RWPE2 (cell line): ENCODE measurements around the gene YEATS4.
A peak's percentile ranks its signal among the peaks of the same experiment; 100 is the strongest.
"Not testable (repeated sequence)": the region's sequence is repeated elsewhere in the genome, so short reads cannot be mapped to it uniquely, and the experiment has no call there.

ENCODE experiments used
- ATAC-seq: fragments of 200-7000 bp; cut with Tn5 transposase; 3 replicates; pipeline ENCODE4 v1.9.1; 2021; ENCODE audit warnings: low read depth
- DNase-seq: peaks from one replicate; pipeline ENCODE4 v3.0.0-alpha.2; 2020; ENCODE audit warnings: low spot score
- H3K27ac ChIP-seq: fragments of 450-650 bp; 2 replicates; pipeline ENCODE4 v1.5.1; 2017; ENCODE audit warnings: mild to moderate bottlenecking; ENCODE audit not compliant: poor library complexity, severe bottlenecking
- H3K27me3 ChIP-seq: fragments of 250-450 bp; sonication (Bioruptor Pico); 2 replicates; pipeline ENCODE4 v1.5.1; 2021; ENCODE audit warnings: mild to moderate bottlenecking, moderate library complexity; ENCODE audit not compliant: insufficient read depth, poor library complexity, severe bottlenecking
- H3K36me3 ChIP-seq: fragments of 250-450 bp; sonication (Bioruptor Pico); 2 replicates; pipeline ENCODE4 v1.5.1; 2020; ENCODE audit warnings: low read depth, mild to moderate bottlenecking, moderate library complexity
- H3K4me1 ChIP-seq: fragments of 250-450 bp; sonication (Bioruptor Pico); 2 replicates; pipeline ENCODE4 v1.5.1; 2021; ENCODE audit warnings: mild to moderate bottlenecking, moderate library complexity; ENCODE audit not compliant: insufficient read depth, poor library complexity, severe bottlenecking
- H3K4me3 ChIP-seq: fragments of 250-450 bp; sonication (Bioruptor Pico); 2 replicates; pipeline ENCODE4 v1.5.1; 2021; ENCODE audit warnings: mild to moderate bottlenecking, moderate library complexity; ENCODE audit not compliant: severe bottlenecking
- H3K9me3 ChIP-seq: fragments of 250-450 bp; sonication (Bioruptor Pico); 2 replicates; pipeline ENCODE4 v1.5.1; 2021; ENCODE audit warnings: mild to moderate bottlenecking, moderate library complexity; ENCODE audit not compliant: severe bottlenecking
- TF ChIP-seq, protein P1 (sequence below): fragments of 450-650 bp; IDR thresholded peaks from one replicate; pipeline ENCODE4 v1.5.1; 2017; ENCODE audit warnings: mild to moderate bottlenecking, moderate library complexity; ENCODE audit not compliant: poor library complexity, severe bottlenecking

Gene YEATS4

DNA sequence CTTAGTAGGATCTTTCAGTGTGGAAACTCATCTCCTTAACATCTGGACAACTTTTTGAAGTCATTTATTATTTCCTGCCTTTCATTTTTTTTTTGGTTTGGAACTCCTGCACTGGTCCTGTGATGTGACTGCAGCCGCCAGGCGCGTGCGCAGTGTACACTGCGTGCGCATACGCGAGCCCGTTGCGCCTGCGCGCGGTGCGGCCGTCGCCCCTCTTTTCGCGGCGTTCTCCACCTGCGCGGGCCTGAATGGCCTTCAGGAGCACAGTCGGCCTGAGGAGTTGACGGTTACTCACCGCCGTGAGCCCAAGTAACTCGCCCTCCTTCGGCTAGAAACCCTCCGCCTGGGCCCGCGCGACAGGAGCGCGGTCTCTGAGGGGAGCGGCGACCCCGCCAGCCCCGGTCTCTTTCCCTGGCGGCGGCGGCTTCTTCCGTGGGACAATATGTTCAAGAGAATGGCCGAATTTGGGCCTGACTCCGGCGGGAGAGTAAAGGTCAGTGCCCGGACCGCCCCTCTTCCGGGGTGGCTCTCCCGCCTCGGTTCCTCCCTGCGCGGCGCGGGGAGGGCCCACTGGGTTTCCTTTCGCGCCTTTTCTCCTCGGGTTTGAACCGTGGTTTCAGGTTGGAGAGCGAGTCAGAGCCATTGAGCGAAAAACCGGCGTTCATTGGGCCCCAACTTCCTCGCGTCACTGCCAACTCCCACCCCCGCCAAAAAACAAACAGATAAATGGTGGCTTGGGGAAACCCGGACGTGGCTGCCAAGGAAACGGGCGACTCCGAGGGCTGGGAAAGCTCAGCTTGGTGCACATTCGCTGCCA, at the start of gene YEATS4:
YEATS4 (plus strand) TSS at position 213 of the 817 bp plus-strand sequence; CDS start at position 443, 230 bp downstream.
- Histone ChIP-seq H3K9me3 (no peaks in the 10 kb centered on the region), H3K36me3 (peaks cover 35% of the 10 kb centered on the region), H3K4me3 (peak within 1 kb of the TSS; percentile 83), H3K27me3 (no peaks in the 10 kb centered on the region), H3K27ac (peak within 1 kb of the TSS; percentile 79), H3K4me1 (peaks cover 11% of the 10 kb centered on the region)
- DNase-seq (peak; percentile 78), ATAC-seq (peak; percentile 88)
- TF ChIP-seq, protein P1, sequence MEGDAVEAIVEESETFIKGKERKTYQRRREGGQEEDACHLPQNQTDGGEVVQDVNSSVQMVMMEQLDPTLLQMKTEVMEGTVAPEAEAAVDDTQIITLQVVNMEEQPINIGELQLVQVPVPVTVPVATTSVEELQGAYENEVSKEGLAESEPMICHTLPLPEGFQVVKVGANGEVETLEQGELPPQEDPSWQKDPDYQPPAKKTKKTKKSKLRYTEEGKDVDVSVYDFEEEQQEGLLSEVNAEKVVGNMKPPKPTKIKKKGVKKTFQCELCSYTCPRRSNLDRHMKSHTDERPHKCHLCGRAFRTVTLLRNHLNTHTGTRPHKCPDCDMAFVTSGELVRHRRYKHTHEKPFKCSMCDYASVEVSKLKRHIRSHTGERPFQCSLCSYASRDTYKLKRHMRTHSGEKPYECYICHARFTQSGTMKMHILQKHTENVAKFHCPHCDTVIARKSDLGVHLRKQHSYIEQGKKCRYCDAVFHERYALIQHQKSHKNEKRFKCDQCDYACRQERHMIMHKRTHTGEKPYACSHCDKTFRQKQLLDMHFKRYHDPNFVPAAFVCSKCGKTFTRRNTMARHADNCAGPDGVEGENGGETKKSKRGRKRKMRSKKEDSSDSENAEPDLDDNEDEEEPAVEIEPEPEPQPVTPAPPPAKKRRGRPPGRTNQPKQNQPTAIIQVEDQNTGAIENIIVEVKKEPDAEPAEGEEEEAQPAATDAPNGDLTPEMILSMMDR = no peak

DNA sequence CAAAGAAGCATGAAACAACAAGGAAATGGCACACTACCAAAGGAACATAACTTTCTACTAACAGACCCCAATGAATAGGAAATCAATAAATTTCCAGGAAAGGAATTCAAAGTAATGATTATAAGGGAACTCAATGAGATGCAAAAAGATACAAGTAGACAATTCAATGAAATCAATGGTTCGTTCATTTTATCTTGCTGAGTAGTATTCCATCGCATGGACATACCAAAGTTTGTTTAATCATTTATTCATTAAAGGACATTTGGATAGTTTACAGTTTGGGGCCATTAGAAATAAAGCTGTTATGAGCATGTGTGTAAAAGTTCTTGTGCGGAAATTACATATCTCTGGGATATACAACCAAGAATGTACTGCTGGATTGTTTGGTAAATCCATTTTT, 46.3 kb upstream of the YEATS4 start:
- Histone ChIP-seq H3K9me3 (peaks cover 2% of the 10 kb centered on the region), H3K4me1 (no peaks in the 10 kb centered on the region), H3K4me3 (no peak overlapping the region), H3K36me3 (no peaks in the 10 kb centered on the region), H3K27ac (no peak overlapping the region), H3K27me3 (no peaks in the 10 kb centered on the region)
- ATAC-seq = no peak
- TF ChIP-seq, protein P1 = no peak
- no peak for DNase-seq

DNA sequence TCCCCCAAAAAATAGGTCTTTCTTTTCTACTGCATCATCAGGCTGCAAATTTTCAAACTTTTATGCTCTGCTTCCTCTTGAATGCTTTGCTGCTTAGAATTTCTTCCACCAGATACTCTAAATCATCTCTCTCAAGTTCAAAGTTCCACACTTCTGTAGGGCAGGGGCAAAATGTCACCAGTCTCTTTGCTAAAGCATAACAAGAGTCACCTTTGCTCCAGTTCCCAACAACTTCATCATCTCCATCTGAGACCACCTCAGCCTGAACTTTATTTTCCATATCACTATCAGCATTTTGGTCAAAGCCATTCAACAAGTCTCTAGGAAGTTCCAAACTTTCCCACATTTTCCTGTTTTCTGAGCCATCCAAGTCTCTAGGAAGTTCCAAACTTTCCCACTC, 42.8 kb upstream of the YEATS4 start:
- ATAC-seq, H3K4me3 ChIP-seq, DNase-seq, H3K27me3 ChIP-seq, H3K36me3 ChIP-seq, H3K4me1 ChIP-seq, H3K27ac ChIP-seq, H3K9me3 ChIP-seq: not testable (repeated sequence)

GRCh38 chr12:69317233-69317632, 42.3 kb upstream of the YEATS4 start:
- H3K4me1 ChIP-seq, ATAC-seq, H3K4me3 ChIP-seq, H3K9me3 ChIP-seq, H3K36me3 ChIP-seq, DNase-seq, H3K27ac ChIP-seq, H3K27me3 ChIP-seq: not testable (repeated sequence)

- no peaks in the 10 kb centered on the region for H3K4me1 ChIP-seq
- TF ChIP-seq, protein P1 = no peak
- no peak for ATAC-seq
- H3K27me3 ChIP-seq = no peaks in the 10 kb centered on the region
- H3K9me3 ChIP-seq = peaks cover 2% of the 10 kb centered on the region
- DNase-seq = no peak
- no peaks in the 10 kb centered on the region for H3K36me3 ChIP-seq
- no peak overlapping the region for H3K4me3 ChIP-seq
- H3K27ac ChIP-seq = no peak overlapping the region
Observed at GRCh38 chr12:69318225-69318624, 41.3 kb upstream of the YEATS4 start.

DNA sequence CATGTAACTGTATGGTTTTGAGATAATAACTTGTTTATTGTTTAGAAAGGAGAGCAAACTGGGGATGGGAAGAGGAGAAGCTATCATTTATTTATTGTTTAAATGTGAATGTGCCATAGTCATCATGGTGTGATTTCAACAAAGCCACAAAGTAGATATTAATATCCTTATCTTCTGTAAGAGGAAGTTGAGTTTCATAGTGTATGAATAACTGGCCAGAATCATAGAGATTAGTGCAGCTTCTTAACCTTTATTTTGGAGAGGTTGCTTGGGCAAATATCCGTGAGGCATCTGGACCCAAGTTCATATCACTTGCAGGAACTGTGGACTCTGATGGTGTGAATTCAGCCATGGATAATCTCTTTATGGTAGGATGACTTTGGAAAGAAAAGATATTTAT, 38.2 kb upstream of the YEATS4 start:
- Histone ChIP-seq H3K4me3 (no peak overlapping the region), H3K4me1 (no peaks in the 10 kb centered on the region), H3K27ac (no peak overlapping the region), H3K27me3 (no peaks in the 10 kb centered on the region), H3K9me3 (no peaks in the 10 kb centered on the region), H3K36me3 (no peaks in the 10 kb centered on the region)
- ATAC-seq = no peak
- TF ChIP-seq, protein P1 = no peak
- DNase-seq = no peak
